PC-9 (cell line): Measurements from ENCODE around the gene FXYD7. TPM values are rescaled to one million over a fixed set of nuclear protein-coding genes. Genes with fewer than 3 reads are reported as not detected.
A peak's percentile ranks its signal among the peaks of the same experiment; 100 is the strongest.

ENCODE experiments used
- BruUV-seq: library from RNA; stranded (reverse); fragments of 400-500 nt; replicated peaks from 2 replicates; lab custom pipeline; 2021; lab: Mats Ljungman, UMichigan
- CTCF ChIA-PET: fragments of 300-600 bp; sonication (Branson Sonifier 250); formaldehyde crosslinking; loops from one replicate; lab custom pipeline; 2022; ENCODE audit warnings: antibody characterized with exemption; lab: Charles Lee
- POLR2A ChIA-PET: fragments of 300-600 bp; sonication (Branson Sonifier 250); formaldehyde crosslinking; loops from one replicate; lab custom pipeline; 2022; ENCODE audit warnings: antibody characterized with exemption; ENCODE audit not compliant: unreplicated experiment; lab: Charles Lee
- DNase-seq, 2 experiments: peaks; one replicate each; pipeline versions ENCODE4 v3.0.0 to v3.0.0-alpha.2; 2015 to 2022; ENCODE audit warnings: mixed read lengths in 1 of 2
- H2AFZ ChIP-seq: fragments of 200-600 bp; sonication (generic); 2 replicates; pipeline ENCODE4 v1.8.1; 2017; ENCODE audit warnings: antibody characterized with exemption
- H3F3A ChIP-seq: fragments of 200-600 bp; sonication (generic); 2 replicates; pipeline ENCODE4 v1.8.1; 2017; ENCODE audit warnings: antibody characterized with exemption, mild to moderate bottlenecking, low read depth; ENCODE audit not compliant: insufficient read depth
- H3K27ac ChIP-seq: fragments of 200-600 bp; sonication (generic); 2 replicates; pipeline ENCODE4 v1.6.1; 2016; ENCODE audit warnings: mixed run types
- H3K27me3 ChIP-seq: fragments of 200-600 bp; sonication (generic); 2 replicates; pipeline ENCODE4 v1.6.1; 2016; ENCODE audit warnings: low read depth, mixed run types; ENCODE audit not compliant: insufficient read depth
- H3K36me3 ChIP-seq: fragments of 200-600 bp; sonication (generic); 2 replicates; pipeline ENCODE4 v1.6.1; 2016; ENCODE audit warnings: low read depth, mixed run types
- H3K4me1 ChIP-seq: fragments of 200-600 bp; sonication (generic); replicated peaks from 2 replicates; pipeline ENCODE4 v1.6.1; 2016; ENCODE audit warnings: mixed run types; ENCODE audit not compliant: insufficient read depth
- H3K4me2 ChIP-seq: fragments of 200-600 bp; sonication (generic); 2 replicates; pipeline ENCODE4 v1.6.1; 2017; ENCODE audit warnings: mixed run types
- H3K4me3 ChIP-seq: fragments of 200-600 bp; sonication (generic); 2 replicates; pipeline ENCODE4 v1.6.1; 2016; ENCODE audit warnings: mixed run types
- H3K79me2 ChIP-seq: fragments of 200-600 bp; sonication (generic); 2 replicates; pipeline ENCODE4 v1.6.1; 2017; ENCODE audit warnings: low read depth, mixed run types
- H3K9me2 ChIP-seq: fragments of 200-600 bp; sonication (generic); 2 replicates; pipeline ENCODE4 v1.8.1; 2017; ENCODE audit warnings: mild to moderate bottlenecking; ENCODE audit not compliant: insufficient read depth
- H3K9me3 ChIP-seq: fragments of 200-600 bp; sonication (generic); 2 replicates; pipeline ENCODE4 v1.8.1; 2016; ENCODE audit warnings: low read depth; ENCODE audit not compliant: insufficient read depth
- H4K20me1 ChIP-seq: fragments of 200-600 bp; sonication (generic); 2 replicates; pipeline ENCODE4 v1.8.1; 2017; ENCODE audit not compliant: insufficient read depth
- CTCF ChIP-seq: fragments of 200-600 bp; sonication (generic); conservative IDR thresholded peaks from 2 replicates; pipeline ENCODE4 v1.6.1; 2017; ENCODE audit warnings: mixed run types, antibody characterized with exemption, mild to moderate bottlenecking, moderate library complexity
- EZH2 ChIP-seq: fragments of 200-600 bp; sonication (generic); IDR thresholded peaks from 2 replicates; pipeline ENCODE4 v1.8.0; 2017; ENCODE audit warnings: antibody characterized with exemption, low read depth
- intact Hi-C: fragments of 100-400 bp; cut with micrococcal nuclease; formaldehyde crosslinking; loops from one replicate; pipeline ENCODE4 v1.10.0; 2022; ENCODE audit not compliant: unreplicated experiment
- total RNA-seq: library from RNA; stranded (reverse); gene quantifications from 2 replicates; pipeline ENCODE4 v1.2.3, GENCODE V29; 2021

FXYD7 gene
- total RNA-seq, 1 experiment from 2014 or later = not detected

DNA sequence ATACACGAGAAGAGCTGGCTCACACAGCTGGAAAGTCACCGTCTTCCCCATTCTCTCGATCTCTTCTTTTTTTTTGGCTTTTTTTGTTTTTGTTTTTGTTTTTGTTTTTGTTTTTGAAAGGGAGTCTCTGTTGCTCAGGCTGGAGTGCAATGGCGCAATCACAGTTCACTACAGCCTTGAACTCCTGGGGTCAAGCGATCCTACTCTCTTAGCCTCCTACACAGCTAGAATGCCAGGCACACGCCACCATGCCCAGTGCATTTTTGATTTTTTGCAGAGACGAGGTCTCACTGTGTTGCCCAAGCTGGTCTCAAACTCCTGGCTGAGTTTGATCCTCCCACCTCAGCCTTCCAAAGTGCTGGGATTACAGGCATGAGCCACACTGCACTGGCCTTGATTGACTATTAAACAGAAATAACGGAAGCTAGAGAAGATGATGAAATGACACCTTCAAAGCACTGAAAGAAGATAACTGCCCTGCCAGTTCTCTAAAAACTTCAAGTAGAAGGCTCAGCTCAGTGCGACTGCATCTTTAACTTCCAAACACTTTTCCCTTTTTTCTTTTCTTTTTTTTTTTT is 23.4 kb upstream of the FXYD7 start:
- no peaks in the 10 kb centered on the region for H3K27me3 ChIP-seq
- peak overlapping the region; percentile 90 for H3K27ac ChIP-seq
- peak overlapping the region; percentile 99 for H3K4me2 ChIP-seq
- peaks cover 4% of the 10 kb centered on the region; the same call in 1 of the 2 replicates for H3K36me3 ChIP-seq
- peaks cover 91% of the 10 kb centered on the region for H3K4me1 ChIP-seq
- TF ChIP-seq EZH2 (no peak), CTCF (no peak)
- CTCF ChIA-PET = no interaction called here
- H3K9me3 ChIP-seq = no peaks in the 10 kb centered on the region
- TSS peak; percentile 3 for BruUV-seq
- peaks cover 80% of the 10 kb centered on the region for H3F3A ChIP-seq
- H4K20me1 ChIP-seq = no peaks in the 10 kb centered on the region
- peak overlapping the region; percentile 38; the same call in 1 of the 2 replicates for H3K4me3 ChIP-seq
- H3K79me2 ChIP-seq = peaks cover 51% of the 10 kb centered on the region
- no peaks in the 10 kb centered on the region for H3K9me2 ChIP-seq
- POLR2A ChIA-PET = interaction anchor here (0.6 kb wide), 1 partner anchor 9 kb away, joined by 12 read pairs; no protein-coding TSS in a partner anchor
- no peak for DNase-seq
- intact Hi-C loops = loop anchor here (10.0 kb wide), 1 partner anchor 145 kb away; no protein-coding TSS in a partner anchor
- no peak overlapping the region for H2AFZ ChIP-seq

GRCh38 chr19:35120492-35120891 is 22.6 kb upstream of the FXYD7 start:
- H3K4me2 ChIP-seq = peak overlapping the region; percentile 99
- H3F3A ChIP-seq = peaks cover 72% of the 10 kb centered on the region
- intact Hi-C loops = no loop called here
- peaks cover 4% of the 10 kb centered on the region; the same call in 1 of the 2 replicates for H3K36me3 ChIP-seq
- no peak overlapping the region for H2AFZ ChIP-seq
- no TSS peak for BruUV-seq
- peak overlapping the region; percentile 38; the same call in 1 of the 2 replicates for H3K4me3 ChIP-seq
- ChIA-PET POLR2A (no interaction called here), CTCF (no interaction called here)
- peak overlapping the region; percentile 90 for H3K27ac ChIP-seq
- peak; percentile 70 to 96 for DNase-seq
- peaks cover 91% of the 10 kb centered on the region for H3K4me1 ChIP-seq
- no peaks in the 10 kb centered on the region for H3K9me3 ChIP-seq
- no peaks in the 10 kb centered on the region for H3K9me2 ChIP-seq
- H3K79me2 ChIP-seq = peaks cover 51% of the 10 kb centered on the region
- no peaks in the 10 kb centered on the region for H4K20me1 ChIP-seq
- TF ChIP-seq CTCF (no peak), EZH2 (no peak)
- no peaks in the 10 kb centered on the region for H3K27me3 ChIP-seq

GRCh38 chr19:35120898-35121297 is 22.2 kb upstream of the FXYD7 start:
- Histone ChIP-seq H3K27ac (peak overlapping the region; percentile 90), H3F3A (peaks cover 68% of the 10 kb centered on the region), H3K79me2 (peaks cover 51% of the 10 kb centered on the region), H3K36me3 (peaks cover 4% of the 10 kb centered on the region; the same call in 1 of the 2 replicates), H2AFZ (no peak overlapping the region), H3K9me3 (no peaks in the 10 kb centered on the region), H3K4me3 (peak overlapping the region; percentile 38; the same call in 1 of the 2 replicates), H4K20me1 (no peaks in the 10 kb centered on the region), H3K4me2 (peak overlapping the region; percentile 99), H3K27me3 (no peaks in the 10 kb centered on the region), H3K9me2 (no peaks in the 10 kb centered on the region), H3K4me1 (peaks cover 91% of the 10 kb centered on the region)
- ChIA-PET POLR2A (no interaction called here), CTCF (no interaction called here)
- intact Hi-C loops = no loop called here
- peak in 1 of 2 experiments; percentile 55 for DNase-seq
- no peak for TF ChIP-seq EZH2
- TF ChIP-seq CTCF = no peak
- BruUV-seq = no TSS peak
